Measurements from ENCODE around the gene EPHB6.

EPHB6 gene

DNA sequence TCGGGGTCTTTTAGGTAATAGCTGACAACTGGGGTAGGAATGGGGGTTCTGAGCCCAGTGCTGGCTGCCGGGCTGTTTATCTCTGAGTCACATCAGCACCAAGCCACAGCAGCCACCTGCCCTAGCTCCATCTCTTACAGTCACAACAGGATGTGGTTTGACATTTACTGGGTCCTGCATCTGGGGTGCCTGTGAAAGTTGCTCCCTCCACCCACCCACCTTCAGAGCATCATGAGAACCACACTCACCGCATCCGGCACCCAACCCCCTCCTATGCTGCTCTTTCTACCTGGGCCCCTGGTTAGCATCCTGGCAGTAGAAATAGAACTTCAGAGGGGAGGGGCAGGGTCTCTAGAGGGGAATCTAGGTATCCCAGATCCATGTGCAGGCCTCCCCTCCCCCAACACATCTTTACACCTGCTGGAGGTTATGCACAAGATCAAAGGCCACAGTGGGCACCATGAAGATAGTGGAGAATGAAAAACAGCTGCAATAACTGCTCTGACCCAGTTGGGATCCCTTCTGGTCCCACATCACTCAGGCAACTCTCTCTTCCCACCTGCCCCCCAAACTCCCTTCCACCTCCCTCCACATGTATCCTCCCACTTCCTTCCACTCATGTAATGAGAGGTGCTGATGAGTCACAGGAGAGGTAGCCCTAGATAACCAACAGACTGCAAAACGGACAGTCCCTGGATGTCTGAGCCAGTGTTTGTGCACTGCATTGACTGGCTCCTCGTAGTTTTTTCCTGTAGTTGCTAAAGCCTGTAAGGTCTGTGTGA is 45.9 kb upstream of the EPHB6 start:
- peak; percentile 95 for DNase-seq (ENCODE audit: low read depth)
- no peak for TF ChIP-seq CTCF (IDR thresholded peaks at IDR 0.05; ENCODE audit: low read depth, low read length, missing control alignments)
- no peak overlapping the region; the same call in 1 of the 2 replicates for H3K4me3 ChIP-seq (ENCODE audit: low read depth, low read length)

- no peak for DNase-seq (ENCODE audit: low read depth)
- TF ChIP-seq CTCF (IDR thresholded peaks at IDR 0.05; ENCODE audit: low read depth, low read length, missing control alignments) = no peak
- no peak overlapping the region; the same call in 1 of the 2 replicates for H3K4me3 ChIP-seq (ENCODE audit: low read depth, low read length)
Measured at GRCh38 chr7:142809671-142810070, 45.2 kb upstream of the EPHB6 start.

- no peak for DNase-seq (ENCODE audit: low read depth)
- peak; percentile 57 for TF ChIP-seq CTCF (IDR thresholded peaks at IDR 0.05; ENCODE audit: low read depth, low read length, missing control alignments)
- no peak overlapping the region for H3K4me3 ChIP-seq (ENCODE audit: low read depth, low read length)
Measured at GRCh38 chr7:142811154-142811737, 43.6 kb upstream of the EPHB6 start.

GRCh38 chr7:142812437-142813215 is 42.2 kb upstream of the EPHB6 start:
- H3K4me3 ChIP-seq (ENCODE audit: low read depth, low read length) = no peak overlapping the region
- DNase-seq (ENCODE audit: low read depth) = no peak
- no peak for TF ChIP-seq CTCF (IDR thresholded peaks at IDR 0.05; ENCODE audit: low read depth, low read length, missing control alignments)

DNA sequence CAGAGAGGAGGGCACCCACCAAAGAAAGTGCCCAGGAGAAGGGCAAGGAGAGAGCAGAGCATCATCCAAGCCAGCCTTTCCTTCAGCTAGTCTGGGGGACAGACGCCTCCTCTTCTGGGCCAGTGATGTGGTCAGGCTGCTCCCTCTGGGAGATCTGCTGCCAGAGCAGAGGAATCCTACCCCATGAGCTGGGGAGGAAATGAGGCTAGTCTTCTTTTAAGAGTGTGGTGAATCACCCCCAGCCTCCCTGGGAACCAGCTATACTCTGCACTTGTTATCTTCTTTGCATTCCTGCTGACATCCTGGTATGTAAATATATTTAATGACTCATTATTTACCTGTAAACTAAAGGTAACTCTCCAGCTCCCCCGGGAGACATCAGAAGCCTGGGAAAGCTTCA is 41.6 kb upstream of the EPHB6 start:
- H3K4me3 ChIP-seq (ENCODE audit: low read depth, low read length) = no peak overlapping the region
- DNase-seq (ENCODE audit: low read depth) = no peak
- TF ChIP-seq CTCF (IDR thresholded peaks at IDR 0.05; ENCODE audit: low read depth, low read length, missing control alignments) = no peak

- no peak overlapping the region for H3K4me3 ChIP-seq (ENCODE audit: low read depth, low read length)
- TF ChIP-seq CTCF (IDR thresholded peaks at IDR 0.05; ENCODE audit: low read depth, low read length, missing control alignments) = no peak
- no peak for DNase-seq (ENCODE audit: low read depth)
Measured at GRCh38 chr7:142813699-142814098, 41.2 kb upstream of the EPHB6 start.

Data from GM12864 (cell line).